IPS-18a (cell line): Measurements from ENCODE around the gene SESN3.

Source experiments
- H3K27ac ChIP-seq: one replicate; pipeline ENCODE4 v1.5.1; 2013; ENCODE audit warnings: low read length
- H3K27me3 ChIP-seq: one replicate; pipeline ENCODE4 v1.6.1; 2013; ENCODE audit warnings: mild to moderate bottlenecking, low read length; ENCODE audit not compliant: control insufficient read depth, insufficient read depth
- H3K36me3 ChIP-seq: one replicate; pipeline ENCODE4 v1.6.1; 2013; ENCODE audit warnings: low read depth, low read length; ENCODE audit not compliant: control insufficient read depth
- H3K4me1 ChIP-seq: one replicate; pipeline ENCODE4 v1.6.1; 2013; ENCODE audit warnings: low read depth, low read length; ENCODE audit not compliant: control insufficient read depth
- H3K4me3 ChIP-seq: one replicate; pipeline ENCODE4 v1.5.1; 2013; ENCODE audit warnings: low read length
- H3K9ac ChIP-seq: one replicate; pipeline ENCODE4 v1.6.1; 2013; ENCODE audit warnings: mild to moderate bottlenecking, low read length, moderate library complexity
- H3K9me3 ChIP-seq: one replicate; pipeline ENCODE4 v1.6.1; 2013; ENCODE audit warnings: low read depth, low read length; ENCODE audit not compliant: control insufficient read depth

SESN3 gene

GRCh38 chr11:95156133-95156721, 74.8 kb downstream of the SESN3 start:
- Histone ChIP-seq H3K27me3 (peaks cover under 1% of the 10 kb centered on the region), H3K4me3 (no peak overlapping the region), H3K4me1 (no peaks in the 10 kb centered on the region), H3K36me3 (no peaks in the 10 kb centered on the region), H3K27ac (no peak overlapping the region), H3K9ac (no peak overlapping the region), H3K9me3 (no peaks in the 10 kb centered on the region)

DNA sequence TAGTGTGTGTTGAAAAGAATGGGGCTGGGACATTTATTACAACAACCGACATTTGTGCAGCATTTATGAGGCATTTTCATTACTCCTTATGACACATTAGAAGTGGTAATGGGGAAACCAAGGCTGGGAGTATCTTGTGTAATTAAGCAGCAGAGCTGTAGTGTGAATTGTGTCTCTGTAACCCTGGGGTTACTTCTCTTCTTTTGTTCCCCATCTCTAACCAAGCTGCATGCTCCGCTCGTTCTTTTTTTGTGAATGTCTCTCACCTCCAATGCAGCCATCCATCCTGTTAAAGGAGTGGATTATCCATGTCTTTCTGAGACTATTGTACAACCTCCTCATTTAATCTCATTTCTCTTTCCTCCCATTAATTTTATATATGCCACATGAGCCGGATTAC, 75.6 kb downstream of the SESN3 start:
- Histone ChIP-seq H3K4me3 (no peak overlapping the region), H3K27me3 (peaks cover 9% of the 10 kb centered on the region), H3K27ac (no peak overlapping the region)

DNA sequence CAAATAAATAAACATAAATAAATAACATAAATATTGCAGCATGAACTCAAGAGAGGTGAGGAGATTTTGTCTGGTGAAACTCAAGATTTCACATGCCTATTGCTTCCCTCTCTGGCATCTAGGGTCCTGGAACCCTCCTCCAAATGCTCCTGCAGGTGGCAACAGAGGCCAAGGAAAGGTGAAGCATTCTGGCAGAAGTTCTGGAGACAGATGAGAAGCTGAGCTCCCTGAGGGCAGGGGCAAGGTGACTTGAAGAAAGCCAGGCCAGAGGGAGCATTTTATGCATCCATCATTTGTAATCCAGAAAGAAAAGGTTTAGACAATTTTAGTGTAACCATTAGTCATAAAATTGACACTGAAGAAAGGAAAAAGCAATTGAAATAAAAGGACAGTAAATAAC, 76.5 kb downstream of the SESN3 start:
- H3K4me3 ChIP-seq, result no peak overlapping the region
- no peaks in the 10 kb centered on the region for H3K36me3 ChIP-seq
- no peak overlapping the region for H3K27ac ChIP-seq
- H3K9me3 ChIP-seq, result no peaks in the 10 kb centered on the region
- no peak overlapping the region for H3K9ac ChIP-seq
- H3K27me3 ChIP-seq, result peaks cover 18% of the 10 kb centered on the region
- H3K4me1 ChIP-seq, result peaks cover 9% of the 10 kb centered on the region

More for the DNA sequence above, 75.6 kb downstream of the SESN3 start:
- Histone ChIP-seq H3K4me1 (peaks cover under 1% of the 10 kb centered on the region), H3K9me3 (no peaks in the 10 kb centered on the region), H3K9ac (no peak overlapping the region), H3K36me3 (no peaks in the 10 kb centered on the region)

DNA sequence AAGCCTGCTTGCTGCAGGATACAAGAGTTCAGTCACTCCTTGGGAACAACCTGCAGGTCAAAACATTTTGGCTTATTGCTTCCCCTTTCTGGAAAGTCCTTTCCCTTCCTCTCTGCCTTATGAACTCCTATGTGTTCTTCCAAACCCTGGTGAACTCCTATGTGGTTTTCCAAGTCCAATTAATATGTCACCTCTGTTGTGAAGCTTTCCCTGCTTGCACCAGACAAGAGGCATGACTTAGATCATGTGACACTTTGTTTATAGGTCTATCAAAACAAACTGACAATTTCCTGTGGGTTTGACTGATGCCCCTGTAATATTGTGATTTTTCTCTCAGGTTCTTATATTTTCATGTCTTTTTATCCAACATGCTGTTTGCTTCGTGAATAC, 77.2 kb downstream of the SESN3 start:
- no peaks in the 10 kb centered on the region for H3K9me3 ChIP-seq
- H3K27me3 ChIP-seq, result peaks cover 24% of the 10 kb centered on the region
- no peak overlapping the region for H3K9ac ChIP-seq
- no peak overlapping the region for H3K27ac ChIP-seq
- no peak overlapping the region for H3K4me3 ChIP-seq
- no peaks in the 10 kb centered on the region for H3K36me3 ChIP-seq
- H3K4me1 ChIP-seq, result peaks cover 10% of the 10 kb centered on the region

DNA sequence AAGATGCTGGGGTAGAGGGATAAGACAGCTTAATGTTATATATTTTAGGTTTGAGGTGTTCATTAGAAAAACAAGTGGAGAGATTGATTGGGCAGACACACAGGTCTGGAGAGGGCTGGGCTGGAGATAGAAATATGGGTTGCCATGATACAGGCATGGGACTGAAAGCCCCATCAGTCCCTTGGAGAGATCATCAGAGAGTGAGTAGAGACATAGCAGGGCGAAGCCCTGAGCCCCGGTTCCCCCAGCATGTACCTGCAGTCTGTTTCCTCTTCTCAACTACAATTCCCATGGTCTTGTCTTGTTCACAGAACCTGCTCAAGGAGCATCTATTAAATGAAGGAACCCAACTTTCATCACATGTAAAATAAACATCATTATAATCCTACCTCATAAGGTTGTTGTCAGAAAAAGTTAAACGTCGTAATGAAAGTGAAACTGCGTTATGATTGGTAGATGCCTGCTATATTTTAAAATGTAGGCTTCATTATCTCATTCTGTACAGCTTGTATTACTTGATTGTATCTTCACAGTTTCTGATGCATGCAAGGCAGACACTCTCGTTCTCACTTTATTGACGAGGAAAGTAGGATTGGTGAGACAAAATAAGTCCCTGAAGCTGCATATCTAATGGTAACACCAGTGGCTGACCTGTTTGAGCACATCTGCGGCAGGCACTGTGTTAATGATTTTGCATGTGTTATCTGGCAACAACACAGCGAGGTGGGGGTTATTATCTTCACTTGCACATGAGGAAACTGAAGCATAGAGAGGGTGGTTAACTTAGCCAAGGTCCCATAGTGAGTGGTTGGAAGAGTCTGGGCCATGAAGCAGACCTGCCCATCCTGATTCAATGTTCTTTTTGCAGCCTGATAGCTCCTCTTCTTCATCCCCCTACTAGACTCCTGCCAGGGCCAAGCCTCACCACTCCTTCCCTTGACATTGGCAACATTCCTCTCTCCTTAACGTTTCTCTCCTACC, 77.8 kb downstream of the SESN3 start:
- Histone ChIP-seq H3K9me3 (no peaks in the 10 kb centered on the region), H3K9ac (no peak overlapping the region), H3K4me1 (peaks cover 10% of the 10 kb centered on the region), H3K4me3 (no peak overlapping the region), H3K36me3 (no peaks in the 10 kb centered on the region), H3K27ac (no peak overlapping the region), H3K27me3 (peaks cover 31% of the 10 kb centered on the region)

DNA sequence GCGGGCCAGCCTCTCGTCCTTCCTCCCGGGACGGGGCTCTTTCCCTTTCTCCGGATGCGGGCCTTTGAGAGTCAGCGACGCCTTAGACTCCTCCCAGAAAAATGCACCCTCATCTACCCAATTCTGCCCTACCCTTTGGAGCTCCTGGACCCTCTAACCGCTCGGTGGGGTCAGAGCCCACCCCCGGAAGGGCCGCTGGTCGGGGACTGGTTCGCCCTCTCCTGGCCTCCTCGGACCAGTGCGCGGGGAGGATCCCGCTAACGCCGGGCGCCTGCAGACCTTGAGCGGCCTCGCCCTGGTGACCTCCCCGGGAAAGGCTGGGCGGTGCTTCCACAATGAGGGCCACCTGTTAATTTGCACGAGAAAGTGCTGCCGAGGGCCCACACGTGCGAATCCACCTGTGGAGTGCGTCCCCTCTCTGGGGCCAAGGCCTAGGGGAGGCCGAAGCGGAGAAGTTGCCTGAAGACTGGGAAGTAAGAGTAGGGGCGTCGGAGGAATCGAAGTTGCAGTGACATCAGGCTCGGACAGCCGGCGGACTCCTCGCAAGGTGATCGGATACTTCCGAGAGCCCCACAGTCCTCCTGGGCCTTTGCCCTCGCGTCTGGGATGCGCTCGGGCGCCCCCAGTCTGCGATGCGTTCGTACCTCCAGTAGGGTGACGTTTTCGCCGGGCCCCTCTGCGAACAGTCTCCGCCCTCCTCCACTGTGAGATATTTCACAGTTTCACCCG, 79.9 kb downstream of the SESN3 start:
- Histone ChIP-seq H3K4me1 (peaks cover 10% of the 10 kb centered on the region), H3K9ac (peak overlapping the region; percentile 30), H3K36me3 (no peaks in the 10 kb centered on the region), H3K27ac (no peak overlapping the region), H3K27me3 (peaks cover 52% of the 10 kb centered on the region), H3K9me3 (no peaks in the 10 kb centered on the region), H3K4me3 (peak overlapping the region; percentile 67)

DNA sequence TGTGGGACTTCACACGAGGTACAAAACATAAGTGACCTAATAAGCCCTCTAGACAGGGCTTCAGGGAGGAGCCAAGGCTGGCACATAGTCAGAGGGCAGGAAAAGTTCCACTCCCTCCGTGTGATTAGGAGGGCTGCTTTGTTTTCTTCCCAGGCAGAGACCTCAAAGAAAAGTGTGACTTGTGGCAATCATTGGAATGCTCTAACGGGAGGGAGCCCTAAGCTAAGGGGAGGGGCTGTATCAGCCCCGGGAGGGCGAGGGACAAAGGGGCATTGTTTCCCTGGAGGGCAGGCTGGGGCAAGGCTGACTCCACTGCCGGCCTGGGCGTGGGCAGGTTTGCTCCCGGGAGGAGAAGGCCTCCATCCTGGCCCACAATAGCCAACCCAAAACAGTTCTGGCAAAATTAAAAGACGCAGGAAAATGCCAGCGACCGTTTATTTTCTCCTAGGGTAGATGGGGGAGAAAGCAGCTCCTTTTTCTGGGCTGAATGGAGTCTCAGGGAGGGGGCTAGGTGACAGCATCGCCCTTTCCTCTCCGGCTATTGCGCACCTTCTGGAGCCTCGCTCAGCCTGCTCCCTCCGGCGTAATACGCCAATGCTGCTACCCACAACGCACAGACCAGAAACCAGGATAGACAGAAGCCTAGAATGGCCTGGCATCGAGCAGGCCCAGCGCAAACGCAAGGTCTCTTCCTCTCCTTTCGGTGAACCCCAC, 81.2 kb downstream of the SESN3 start:
- Histone ChIP-seq H3K9ac (peak overlapping the region; percentile 30), H3K4me1 (peaks cover 10% of the 10 kb centered on the region), H3K36me3 (no peaks in the 10 kb centered on the region), H3K27ac (no peak overlapping the region), H3K9me3 (no peaks in the 10 kb centered on the region), H3K27me3 (peaks cover 65% of the 10 kb centered on the region), H3K4me3 (peak overlapping the region; percentile 67)

DNA sequence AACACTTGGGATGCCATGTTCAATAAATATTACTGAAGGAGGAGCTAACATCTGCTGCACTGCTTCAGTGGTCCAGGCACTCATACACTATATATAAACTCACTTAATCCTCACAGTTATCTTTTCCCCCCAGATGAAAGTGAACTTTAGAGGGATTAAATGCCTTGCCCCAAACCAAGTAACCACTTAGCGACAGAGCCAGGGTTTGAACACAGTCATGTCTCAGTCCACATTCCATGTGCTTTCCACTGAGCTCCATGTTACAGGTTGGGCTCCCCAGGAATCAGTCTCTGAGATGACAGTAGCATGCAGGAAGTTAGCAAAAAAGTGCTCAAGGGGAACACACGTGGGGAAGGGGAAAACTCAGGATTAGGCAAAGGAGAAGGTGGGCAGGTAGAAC, 82.1 kb downstream of the SESN3 start:
- Histone ChIP-seq H3K27me3 (peaks cover 74% of the 10 kb centered on the region), H3K36me3 (no peaks in the 10 kb centered on the region), H3K4me1 (peaks cover 10% of the 10 kb centered on the region), H3K9ac (no peak overlapping the region), H3K9me3 (no peaks in the 10 kb centered on the region), H3K4me3 (no peak overlapping the region), H3K27ac (no peak overlapping the region)

DNA sequence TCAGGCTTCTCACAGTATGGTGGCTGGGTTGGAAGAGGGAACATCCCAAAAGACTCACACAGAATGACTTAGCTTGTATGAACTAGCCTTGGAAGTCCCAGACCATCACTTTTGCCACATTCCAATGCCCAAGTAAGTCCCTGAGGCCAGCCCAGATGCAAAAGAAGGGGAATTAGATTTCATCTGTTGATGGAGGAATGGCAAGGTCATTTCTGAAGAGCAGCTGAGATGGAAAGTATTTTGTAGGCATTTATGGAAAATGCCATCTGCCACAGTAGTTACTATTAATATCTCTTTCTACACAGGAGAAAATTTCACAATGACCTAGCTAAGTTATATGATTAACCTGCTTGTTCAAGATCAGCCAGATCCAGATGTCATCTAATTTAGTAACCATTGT, 82.6 kb downstream of the SESN3 start:
- Histone ChIP-seq H3K27me3 (peaks cover 79% of the 10 kb centered on the region), H3K27ac (no peak overlapping the region), H3K36me3 (no peaks in the 10 kb centered on the region), H3K4me1 (peaks cover 10% of the 10 kb centered on the region), H3K9me3 (no peaks in the 10 kb centered on the region), H3K9ac (no peak overlapping the region), H3K4me3 (no peak overlapping the region)

DNA sequence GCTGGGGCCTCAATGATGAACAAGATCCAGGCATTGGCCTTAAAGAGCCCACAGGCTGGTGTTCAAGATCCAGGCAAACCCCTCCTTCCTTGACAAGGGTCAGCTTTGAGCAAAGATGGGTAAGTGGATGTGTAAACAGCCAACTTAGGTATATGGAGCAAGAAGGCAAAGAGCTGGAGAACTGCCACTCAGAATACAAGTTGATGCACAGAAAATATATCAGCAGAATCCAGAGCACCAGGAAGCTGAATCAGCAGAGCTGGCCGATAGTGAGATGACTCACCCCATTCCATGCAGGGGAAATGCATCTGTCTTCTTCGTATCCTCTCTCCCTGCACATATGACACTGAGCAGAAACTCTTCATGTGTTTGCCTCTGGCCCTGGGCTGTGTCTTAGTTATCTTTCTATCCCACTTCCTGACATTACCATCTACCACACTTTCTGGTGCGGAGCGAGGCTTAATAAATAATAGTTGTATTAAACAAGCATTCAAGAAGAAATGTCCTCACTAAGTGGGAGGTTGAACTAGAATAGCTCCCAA, 83.6 kb downstream of the SESN3 start:
- Histone ChIP-seq H3K36me3 (no peaks in the 10 kb centered on the region), H3K27ac (no peak overlapping the region), H3K4me3 (no peak overlapping the region), H3K9me3 (no peaks in the 10 kb centered on the region), H3K9ac (no peak overlapping the region), H3K4me1 (peaks cover 10% of the 10 kb centered on the region), H3K27me3 (peaks cover 85% of the 10 kb centered on the region)
